GM21528 (cell line): Measurements from ENCODE around the gene GDF9.

ENCODE experiments used
- ATAC-seq: cut with Tn5 transposase; IDR thresholded peaks from one replicate; pipeline ENCODE4 v1.9.1; 2021; ENCODE audit warnings: mild to moderate bottlenecking, moderate library complexity; ENCODE audit not compliant: unreplicated experiment, low FRiP score

GDF9 gene

GRCh38 chr5:132866342-132867045 is at the start of gene GDF9, which contains the start of gene UQCRQ:
GDF9 (minus strand) TSS chr5:132866469; CDS start chr5:132864533, 1,936 bp downstream.
UQCRQ (plus strand) TSS chr5:132866642; CDS start chr5:132866882, 240 bp downstream.
- peak; percentile 98 for ATAC-seq

GRCh38 chr5:132915681-132916080 is 49.4 kb upstream of the GDF9 start:
- no peak for ATAC-seq

GRCh38 chr5:132909702-132910101 is 43.4 kb upstream of the GDF9 start:
- ATAC-seq = no peak

- ATAC-seq = no peak
Measured at GRCh38 chr5:132907161-132907560, 40.9 kb upstream of the GDF9 start.

GRCh38 chr5:132905938-132906337 is 39.7 kb upstream of the GDF9 start:
- ATAC-seq = no peak

GRCh38 chr5:132901730-132902129 is 35.5 kb upstream of the GDF9 start:
- ATAC-seq = no peak

- no peak for ATAC-seq
Measured at GRCh38 chr5:132901036-132901435, 34.8 kb upstream of the GDF9 start.

- no peak for ATAC-seq
Measured at GRCh38 chr5:132898094-132898493, 31.8 kb upstream of the GDF9 start.

GRCh38 chr5:132896685-132897084 is 30.4 kb upstream of the GDF9 start:
- ATAC-seq = no peak

- ATAC-seq = no peak
Measured at GRCh38 chr5:132895719-132896305, 29.5 kb upstream of the GDF9 start.

GRCh38 chr5:132890817-132891216 is 24.5 kb upstream of the GDF9 start:
- ATAC-seq = no peak

GRCh38 chr5:132889501-132889900 is 23.2 kb upstream of the GDF9 start:
- ATAC-seq = no peak

- ATAC-seq = no peak
Measured at GRCh38 chr5:132887283-132887682, 21.0 kb upstream of the GDF9 start.

GRCh38 chr5:132886064-132886823 is 20.0 kb upstream of the GDF9 start:
- no peak for ATAC-seq

- no peak for ATAC-seq
Measured at GRCh38 chr5:132884548-132884947, 18.3 kb upstream of the GDF9 start.

- ATAC-seq = no peak
Measured at GRCh38 chr5:132883261-132883834, 17.1 kb upstream of the GDF9 start.

- ATAC-seq = no peak
Measured at GRCh38 chr5:132877938-132878337, 11.7 kb upstream of the GDF9 start.

- no peak for ATAC-seq
Measured at GRCh38 chr5:132877466-132877865, 11.2 kb upstream of the GDF9 start.

GRCh38 chr5:132876020-132876759 is 9.9 kb upstream of the GDF9 start:
- no peak for ATAC-seq

- ATAC-seq = no peak
Measured at GRCh38 chr5:132873930-132874271, 7.6 kb upstream of the GDF9 start.
